ENCODE data around the gene ZNF692.

DNA sequence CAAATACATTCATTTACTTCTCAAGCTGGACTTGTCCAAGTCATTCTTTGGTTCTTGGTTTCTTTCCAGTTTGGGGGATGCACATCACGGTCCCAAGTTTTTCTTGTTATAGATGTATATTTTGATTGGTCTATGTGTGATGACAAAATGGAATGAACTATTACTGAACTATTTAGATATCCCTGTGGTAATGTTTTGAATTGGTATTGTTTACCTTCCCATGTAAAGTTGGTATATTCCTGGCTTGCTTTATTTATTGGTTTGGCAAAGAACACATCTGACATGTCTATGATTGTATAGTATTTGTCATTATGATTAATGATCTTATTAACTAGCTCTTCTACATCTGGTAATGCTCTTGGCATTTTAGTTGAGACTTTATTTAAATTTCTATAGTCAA is 22.4 kb upstream of the ZNF692 start:
- no peak for TF ChIP-seq POLR2A (IDR thresholded peaks at IDR 0.05)
- TF ChIP-seq, protein P1, sequence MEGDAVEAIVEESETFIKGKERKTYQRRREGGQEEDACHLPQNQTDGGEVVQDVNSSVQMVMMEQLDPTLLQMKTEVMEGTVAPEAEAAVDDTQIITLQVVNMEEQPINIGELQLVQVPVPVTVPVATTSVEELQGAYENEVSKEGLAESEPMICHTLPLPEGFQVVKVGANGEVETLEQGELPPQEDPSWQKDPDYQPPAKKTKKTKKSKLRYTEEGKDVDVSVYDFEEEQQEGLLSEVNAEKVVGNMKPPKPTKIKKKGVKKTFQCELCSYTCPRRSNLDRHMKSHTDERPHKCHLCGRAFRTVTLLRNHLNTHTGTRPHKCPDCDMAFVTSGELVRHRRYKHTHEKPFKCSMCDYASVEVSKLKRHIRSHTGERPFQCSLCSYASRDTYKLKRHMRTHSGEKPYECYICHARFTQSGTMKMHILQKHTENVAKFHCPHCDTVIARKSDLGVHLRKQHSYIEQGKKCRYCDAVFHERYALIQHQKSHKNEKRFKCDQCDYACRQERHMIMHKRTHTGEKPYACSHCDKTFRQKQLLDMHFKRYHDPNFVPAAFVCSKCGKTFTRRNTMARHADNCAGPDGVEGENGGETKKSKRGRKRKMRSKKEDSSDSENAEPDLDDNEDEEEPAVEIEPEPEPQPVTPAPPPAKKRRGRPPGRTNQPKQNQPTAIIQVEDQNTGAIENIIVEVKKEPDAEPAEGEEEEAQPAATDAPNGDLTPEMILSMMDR (IDR thresholded peaks at IDR 0.05) = no peak
- no peak for TF ChIP-seq POLR2AphosphoS5 (IDR thresholded peaks at IDR 0.05)

All from breast epithelium (tissue), 3 donors.